ENCODE measurements around the gene RPL35. TPM values are rescaled to one million over a fixed set of nuclear protein-coding genes. Genes with fewer than 3 reads are reported as not detected.

Gene RPL35
- total RNA-seq, 2 donors from 2014 or later = 1,657 to 1,708 TPM

GRCh38 chr9:124885551-124885950 is 23.8 kb upstream of the RPL35 start:
- no peak overlapping the region for H3K27ac Mint-ChIP-seq
- no peak for DNase-seq
- H3K36me3 Mint-ChIP-seq (ENCODE audit: low read depth) = peaks cover 17% of the 10 kb centered on the region
- peaks cover 5% of the 10 kb centered on the region for H3K4me1 Mint-ChIP-seq
- no peak overlapping the region for H3K4me3 Mint-ChIP-seq
- no peaks in the 10 kb centered on the region for H3K27me3 Mint-ChIP-seq
- ATAC-seq = no peak
- no peaks in the 10 kb centered on the region for H3K9me3 ChIP-seq (ENCODE audit: control insufficient read depth, low read length, poor library complexity, severe bottlenecking)

DNA sequence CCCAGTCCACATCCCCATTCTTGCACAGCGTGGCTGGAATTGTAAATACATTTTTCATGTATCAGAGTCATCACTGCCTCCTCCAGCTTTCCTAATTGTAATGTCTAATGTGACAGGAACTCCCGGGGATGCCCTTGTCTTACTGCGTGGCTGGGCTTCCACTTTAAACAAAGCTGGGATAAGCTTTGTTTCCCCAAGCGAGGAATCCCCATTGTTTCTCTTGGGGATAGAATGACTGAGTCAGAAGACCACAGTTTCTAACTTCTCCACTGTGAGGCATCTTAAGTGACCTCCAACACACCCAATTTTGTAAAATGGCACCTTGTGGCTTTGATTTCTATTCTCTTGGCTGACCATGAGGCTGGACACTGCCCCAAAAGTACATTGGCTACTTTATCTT is 22.6 kb upstream of the RPL35 start:
- H3K9me3 ChIP-seq (ENCODE audit: control insufficient read depth, low read length, poor library complexity, severe bottlenecking) = no peaks in the 10 kb centered on the region
- DNase-seq = no peak
- no peak overlapping the region for H3K4me3 Mint-ChIP-seq
- peaks cover 5% of the 10 kb centered on the region for H3K4me1 Mint-ChIP-seq
- no peak for ATAC-seq
- H3K27ac Mint-ChIP-seq = no peak overlapping the region
- H3K27me3 Mint-ChIP-seq = no peaks in the 10 kb centered on the region
- peaks cover 14% of the 10 kb centered on the region for H3K36me3 Mint-ChIP-seq (ENCODE audit: low read depth)

GRCh38 chr9:124882231-124882630 is 20.5 kb upstream of the RPL35 start:
- ATAC-seq = no peak
- Mint-ChIP-seq H3K27me3 (no peaks in the 10 kb centered on the region), H3K36me3 (ENCODE audit: low read depth) (peaks cover 14% of the 10 kb centered on the region)

DNA sequence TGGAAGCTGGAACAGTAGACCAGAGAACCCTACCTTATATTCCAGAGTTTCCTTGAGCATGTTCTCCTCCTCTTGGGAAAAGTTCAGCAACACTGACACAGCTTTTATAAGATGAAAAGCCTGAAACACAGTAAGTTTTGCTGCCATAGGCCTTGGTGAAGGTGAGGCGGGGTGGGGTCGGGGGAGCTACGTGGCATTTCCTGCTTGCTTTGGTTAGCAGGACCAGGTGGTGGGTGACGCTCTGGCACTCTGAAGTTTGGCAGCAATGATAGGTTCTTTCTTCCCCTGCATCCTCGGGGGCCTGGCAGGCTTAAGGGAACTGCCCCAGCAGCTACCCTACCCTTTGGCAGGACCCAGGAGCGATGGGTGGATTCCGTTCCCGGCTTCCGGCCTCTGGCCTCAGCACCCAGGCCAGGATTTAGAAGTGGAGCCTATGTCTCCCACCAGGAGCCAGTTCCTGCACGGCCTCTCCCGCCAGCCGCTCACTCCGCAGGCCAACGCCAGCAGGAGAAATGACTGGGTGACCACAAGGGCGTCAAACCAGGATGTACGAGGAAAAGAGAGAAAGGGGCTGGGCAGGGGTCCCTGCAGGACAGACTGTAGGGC is 19.5 kb upstream of the RPL35 start:
- no peak overlapping the region for H3K4me3 Mint-ChIP-seq
- no peak for DNase-seq
- peaks cover 8% of the 10 kb centered on the region for H3K4me1 Mint-ChIP-seq
- no peak for ATAC-seq
- no peak overlapping the region for H3K27ac Mint-ChIP-seq
- H3K36me3 Mint-ChIP-seq (ENCODE audit: low read depth) = peaks cover 12% of the 10 kb centered on the region
- no peaks in the 10 kb centered on the region for H3K27me3 Mint-ChIP-seq
- no peaks in the 10 kb centered on the region for H3K9me3 ChIP-seq (ENCODE audit: control insufficient read depth, low read length, poor library complexity, severe bottlenecking)

More at GRCh38 chr9:124882231-124882630, 20.5 kb upstream of the RPL35 start:
- no peaks in the 10 kb centered on the region for H3K9me3 ChIP-seq (ENCODE audit: control insufficient read depth, low read length, poor library complexity, severe bottlenecking)
- Mint-ChIP-seq H3K4me1 (peaks cover 8% of the 10 kb centered on the region), H3K27ac (no peak overlapping the region), H3K4me3 (no peak overlapping the region)
- no peak for DNase-seq

- DNase-seq = no peak
- H3K9me3 ChIP-seq (ENCODE audit: control insufficient read depth, low read length, poor library complexity, severe bottlenecking) = no peaks in the 10 kb centered on the region
- Mint-ChIP-seq H3K36me3 (ENCODE audit: low read depth) (peaks cover 7% of the 10 kb centered on the region), H3K4me3 (no peak overlapping the region), H3K27ac (no peak overlapping the region), H3K27me3 (no peaks in the 10 kb centered on the region), H3K4me1 (peaks cover 5% of the 10 kb centered on the region)
- no peak for ATAC-seq
These were observed 18.7 kb upstream of the RPL35 start for GRCh38 chr9:124880501-124880900.

GRCh38 chr9:124879226-124879625 is 17.5 kb upstream of the RPL35 start:
- Mint-ChIP-seq H3K36me3 (ENCODE audit: low read depth) (peaks cover 6% of the 10 kb centered on the region), H3K27ac (no peak overlapping the region), H3K4me1 (peaks cover 8% of the 10 kb centered on the region), H3K27me3 (no peaks in the 10 kb centered on the region), H3K4me3 (no peak overlapping the region)
- no peaks in the 10 kb centered on the region for H3K9me3 ChIP-seq (ENCODE audit: control insufficient read depth, low read length, poor library complexity, severe bottlenecking)
- ATAC-seq (no peak), DNase-seq (no peak)

GRCh38 chr9:124878518-124878917 is 16.8 kb upstream of the RPL35 start:
- peaks cover 8% of the 10 kb centered on the region for H3K4me1 Mint-ChIP-seq
- peaks cover 6% of the 10 kb centered on the region for H3K36me3 Mint-ChIP-seq (ENCODE audit: low read depth)
- DNase-seq (no peak), ATAC-seq (no peak)
- H3K27me3 Mint-ChIP-seq = no peaks in the 10 kb centered on the region
- H3K27ac Mint-ChIP-seq = no peak overlapping the region
- H3K9me3 ChIP-seq (ENCODE audit: control insufficient read depth, low read length, poor library complexity, severe bottlenecking) = no peaks in the 10 kb centered on the region
- no peak overlapping the region for H3K4me3 Mint-ChIP-seq

DNA sequence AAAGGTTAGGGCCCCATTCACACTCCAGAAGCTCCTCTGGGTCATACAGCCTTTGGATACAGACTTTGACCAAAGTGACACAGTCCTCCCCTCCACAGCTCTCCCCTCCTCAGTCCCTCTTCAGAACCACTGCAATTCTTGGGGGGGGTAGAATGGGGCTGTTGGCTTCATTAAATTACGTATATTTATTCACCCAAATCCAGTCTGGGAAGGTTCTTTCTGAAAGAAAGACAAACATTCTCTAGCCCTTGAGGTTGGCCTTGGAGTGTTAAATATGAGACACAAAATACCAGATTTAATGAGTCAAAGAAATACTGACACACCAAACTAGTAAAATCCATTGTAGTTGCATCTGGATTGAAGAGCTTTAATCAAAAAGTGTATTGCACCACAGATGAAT is 16.3 kb upstream of the RPL35 start:
- Mint-ChIP-seq H3K27ac (no peak overlapping the region), H3K4me1 (peaks cover 10% of the 10 kb centered on the region), H3K4me3 (no peak overlapping the region), H3K27me3 (no peaks in the 10 kb centered on the region), H3K36me3 (ENCODE audit: low read depth) (peaks cover 9% of the 10 kb centered on the region)
- ATAC-seq (no peak), DNase-seq (no peak)
- H3K9me3 ChIP-seq (ENCODE audit: control insufficient read depth, low read length, poor library complexity, severe bottlenecking) = no peaks in the 10 kb centered on the region

DNA sequence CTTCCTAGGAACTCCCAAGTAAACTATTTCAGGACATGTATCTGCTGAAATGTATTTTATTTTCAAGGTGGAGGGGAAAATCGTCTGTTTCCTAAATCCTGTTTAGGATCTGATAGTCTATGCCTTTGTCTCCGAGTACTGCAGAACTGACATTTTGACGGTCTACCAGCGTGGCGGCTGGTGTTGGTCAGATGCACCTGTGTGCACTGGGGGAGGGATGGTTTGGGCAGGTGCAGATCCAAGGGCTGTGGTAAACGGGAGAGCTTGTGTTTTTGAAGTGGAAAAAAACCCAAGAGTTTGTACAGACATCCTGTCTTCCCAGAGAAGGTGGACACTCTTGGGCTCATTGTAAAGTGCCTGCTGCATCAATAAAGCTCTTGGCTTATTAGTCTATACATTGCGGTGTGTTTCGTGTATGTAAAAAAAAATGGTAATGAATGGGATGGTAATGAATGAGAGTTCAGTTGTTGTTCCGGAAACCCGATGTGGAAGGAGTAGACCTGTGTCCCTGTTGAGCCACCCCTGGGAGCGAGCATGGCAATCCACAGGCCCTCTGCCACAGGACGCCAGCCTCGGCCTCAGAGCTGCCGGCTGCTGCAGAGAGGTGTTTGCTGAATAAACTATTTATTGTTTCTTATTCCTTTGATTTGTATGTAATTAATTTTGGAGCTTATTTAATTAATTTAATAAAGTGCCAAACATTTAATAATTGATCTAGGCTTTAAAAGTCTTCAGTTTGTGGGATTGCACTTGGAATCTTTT is 15.4 kb upstream of the RPL35 start:
- H3K27me3 Mint-ChIP-seq = no peaks in the 10 kb centered on the region
- DNase-seq = no peak
- peaks cover 10% of the 10 kb centered on the region for H3K36me3 Mint-ChIP-seq (ENCODE audit: low read depth)
- no peak for ATAC-seq
- H3K27ac Mint-ChIP-seq = no peak overlapping the region
- H3K4me3 Mint-ChIP-seq = no peak overlapping the region
- no peaks in the 10 kb centered on the region for H3K9me3 ChIP-seq (ENCODE audit: control insufficient read depth, low read length, poor library complexity, severe bottlenecking)
- peaks cover 12% of the 10 kb centered on the region for H3K4me1 Mint-ChIP-seq

- Mint-ChIP-seq H3K36me3 (ENCODE audit: low read depth) (peaks cover 10% of the 10 kb centered on the region), H3K4me1 (peaks cover 28% of the 10 kb centered on the region), H3K27ac (no peak overlapping the region), H3K4me3 (no peak overlapping the region), H3K27me3 (no peaks in the 10 kb centered on the region)
- ATAC-seq (no peak), DNase-seq (no peak)
- H3K9me3 ChIP-seq (ENCODE audit: control insufficient read depth, low read length, poor library complexity, severe bottlenecking) = no peaks in the 10 kb centered on the region
These were observed 13.7 kb upstream of the RPL35 start for GRCh38 chr9:124875501-124875900.

GRCh38 chr9:124873664-124874063 is 11.9 kb upstream of the RPL35 start:
- Mint-ChIP-seq H3K36me3 (ENCODE audit: low read depth) (peaks cover 7% of the 10 kb centered on the region), H3K27ac (no peak overlapping the region), H3K4me3 (no peak overlapping the region), H3K27me3 (no peaks in the 10 kb centered on the region), H3K4me1 (peaks cover 29% of the 10 kb centered on the region)
- ATAC-seq (no peak), DNase-seq (no peak)
- no peaks in the 10 kb centered on the region for H3K9me3 ChIP-seq (ENCODE audit: control insufficient read depth, low read length, poor library complexity, severe bottlenecking)

- H3K4me1 Mint-ChIP-seq = peaks cover 31% of the 10 kb centered on the region
- H3K27me3 Mint-ChIP-seq = no peaks in the 10 kb centered on the region
- ATAC-seq = no peak
- peak overlapping the region; percentile 93 for H3K27ac Mint-ChIP-seq
- no peak for DNase-seq
- H3K36me3 Mint-ChIP-seq (ENCODE audit: low read depth) = peaks cover 4% of the 10 kb centered on the region
- peak overlapping the region; percentile 93 for H3K4me3 Mint-ChIP-seq
- H3K9me3 ChIP-seq (ENCODE audit: control insufficient read depth, low read length, poor library complexity, severe bottlenecking) = no peaks in the 10 kb centered on the region
These were observed 9.4 kb upstream of the RPL35 start for GRCh38 chr9:124871156-124871561.

- ATAC-seq (no peak), DNase-seq (no peak)
- Mint-ChIP-seq H3K27ac (peak overlapping the region; percentile 93), H3K27me3 (no peaks in the 10 kb centered on the region), H3K4me1 (peaks cover 31% of the 10 kb centered on the region), H3K4me3 (peak overlapping the region; percentile 93), H3K36me3 (ENCODE audit: low read depth) (peaks cover 4% of the 10 kb centered on the region)
- H3K9me3 ChIP-seq (ENCODE audit: control insufficient read depth, low read length, poor library complexity, severe bottlenecking) = no peaks in the 10 kb centered on the region
These were observed 9.0 kb upstream of the RPL35 start for GRCh38 chr9:124870723-124871122.

Measured in T-helper 17 cell (primary cell).